HFFc6 (cell line): ENCODE data around the gene CKAP4. TPM values are rescaled to one million over a fixed set of nuclear protein-coding genes. Genes with fewer than 3 reads are reported as not detected.
A peak's percentile ranks its signal among the peaks of the same experiment; 100 is the strongest.

Experiments
- DNase-seq: peaks from one replicate; pipeline ENCODE4 v3.0.0-alpha.2; 2018
- H3K27ac Mint-ChIP-seq: 2 replicates; pipeline ENCODE4 v1.8.0; 2020; ENCODE audit warnings: mild to moderate bottlenecking, mixed read lengths
- H3K27me3 Mint-ChIP-seq: 2 replicates; pipeline ENCODE4 v1.8.0; 2021; ENCODE audit warnings: mild to moderate bottlenecking, moderate library complexity, mixed read lengths; ENCODE audit not compliant: insufficient read depth
- H3K36me3 Mint-ChIP-seq: 2 replicates; pipeline ENCODE4 v1.8.0; 2021; ENCODE audit warnings: low read depth, mixed read lengths
- H3K4me1 Mint-ChIP-seq: 2 replicates; pipeline ENCODE4 v1.8.0; 2020; ENCODE audit warnings: low read depth, mixed read lengths
- H3K4me3 Mint-ChIP-seq: 2 replicates; pipeline ENCODE4 v1.8.0; 2020; ENCODE audit warnings: mild to moderate bottlenecking, moderate library complexity, mixed read lengths
- H3K9me3 Mint-ChIP-seq: 2 replicates; pipeline ENCODE4 v1.8.0; 2020; ENCODE audit warnings: mild to moderate bottlenecking, mixed read lengths
- total RNA-seq, 6 experiments: library from RNA; stranded (reverse); fragmentation: NEBNext Ultra II Directional; extraction: Animal tissue kit (Norgen Biotek cat#: 25700); gene quantifications; 2 replicates in 1 of 6; 3 replicates in 5 of 6; pipeline ENCODE4 v1.2.3, GENCODE V29; 2021
- TF ChIP-seq, protein P1 (sequence below): fragments of 200-600 bp; sonication (generic); IDR thresholded peaks from 2 replicates; pipeline ENCODE4 v1.5.0; 2021; ENCODE audit warnings: antibody characterized with exemption, mild to moderate bottlenecking

CKAP4 gene
- total RNA-seq, 6 experiments from 2014 or later = 521 to 616 (median 544) TPM

DNA sequence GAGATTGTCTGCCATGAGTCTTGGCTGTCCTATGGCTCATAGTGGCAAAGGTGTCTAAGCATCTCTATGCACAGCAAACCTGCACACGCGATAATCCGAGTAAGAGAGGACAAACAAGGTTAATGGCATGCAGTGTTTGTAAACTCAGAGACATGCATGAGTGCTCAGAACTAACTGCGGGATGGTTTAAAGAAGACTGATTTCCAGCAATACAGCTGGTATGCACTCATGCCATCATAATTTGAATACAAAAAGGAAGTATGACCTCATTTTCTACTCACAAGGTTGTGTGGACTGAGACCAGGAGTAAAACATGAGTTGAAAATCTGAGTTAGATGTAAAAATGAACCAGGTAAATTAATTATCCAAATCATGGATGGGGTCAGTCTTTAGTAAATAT is 38.2 kb upstream of the CKAP4 start:
- peaks cover 5% of the 10 kb centered on the region for H3K36me3 Mint-ChIP-seq
- TF ChIP-seq, protein P1, sequence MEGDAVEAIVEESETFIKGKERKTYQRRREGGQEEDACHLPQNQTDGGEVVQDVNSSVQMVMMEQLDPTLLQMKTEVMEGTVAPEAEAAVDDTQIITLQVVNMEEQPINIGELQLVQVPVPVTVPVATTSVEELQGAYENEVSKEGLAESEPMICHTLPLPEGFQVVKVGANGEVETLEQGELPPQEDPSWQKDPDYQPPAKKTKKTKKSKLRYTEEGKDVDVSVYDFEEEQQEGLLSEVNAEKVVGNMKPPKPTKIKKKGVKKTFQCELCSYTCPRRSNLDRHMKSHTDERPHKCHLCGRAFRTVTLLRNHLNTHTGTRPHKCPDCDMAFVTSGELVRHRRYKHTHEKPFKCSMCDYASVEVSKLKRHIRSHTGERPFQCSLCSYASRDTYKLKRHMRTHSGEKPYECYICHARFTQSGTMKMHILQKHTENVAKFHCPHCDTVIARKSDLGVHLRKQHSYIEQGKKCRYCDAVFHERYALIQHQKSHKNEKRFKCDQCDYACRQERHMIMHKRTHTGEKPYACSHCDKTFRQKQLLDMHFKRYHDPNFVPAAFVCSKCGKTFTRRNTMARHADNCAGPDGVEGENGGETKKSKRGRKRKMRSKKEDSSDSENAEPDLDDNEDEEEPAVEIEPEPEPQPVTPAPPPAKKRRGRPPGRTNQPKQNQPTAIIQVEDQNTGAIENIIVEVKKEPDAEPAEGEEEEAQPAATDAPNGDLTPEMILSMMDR = no peak
- peaks cover 44% of the 10 kb centered on the region for H3K4me1 Mint-ChIP-seq
- DNase-seq = no peak
- no peak overlapping the region for H3K27ac Mint-ChIP-seq
- no peak overlapping the region for H3K4me3 Mint-ChIP-seq
- peaks cover 3% of the 10 kb centered on the region for H3K27me3 Mint-ChIP-seq
- H3K9me3 Mint-ChIP-seq = peaks cover 9% of the 10 kb centered on the region

DNA sequence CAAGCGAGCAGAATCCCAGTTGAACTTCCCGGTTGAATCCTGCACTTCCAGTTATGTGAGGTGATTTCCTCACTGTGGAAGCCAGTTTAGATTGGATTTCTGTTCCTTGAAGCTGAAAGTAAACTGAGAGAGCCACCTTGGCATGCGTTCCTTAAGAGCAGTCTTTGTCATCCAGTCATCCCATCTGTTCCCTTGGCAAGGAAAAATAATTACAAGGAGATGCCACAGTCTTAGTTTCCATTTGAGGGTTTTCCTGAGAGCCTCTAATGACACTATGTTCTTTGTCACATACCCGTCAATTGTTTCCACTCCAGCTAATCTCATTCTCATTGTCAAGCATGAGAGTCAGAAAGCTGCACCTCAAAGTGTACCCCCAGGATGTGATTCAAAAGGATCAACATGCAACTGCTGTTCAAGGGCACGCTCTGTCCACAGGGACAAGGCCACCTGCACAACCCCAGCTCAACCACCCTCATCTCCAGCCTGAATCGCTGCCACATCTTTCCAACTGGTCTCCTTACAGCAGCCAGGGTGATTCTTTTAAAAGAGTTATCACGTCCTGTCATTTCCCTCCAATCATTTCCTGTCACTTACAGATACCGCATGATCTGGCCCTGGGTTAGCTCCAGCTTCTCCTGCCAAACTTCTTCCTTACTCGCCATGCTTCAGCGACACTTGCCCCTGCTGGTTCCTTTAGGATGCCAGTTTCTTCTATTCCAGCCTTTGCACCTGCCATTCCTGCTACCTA is 36.7 kb upstream of the CKAP4 start:
- Mint-ChIP-seq H3K4me1 (peaks cover 38% of the 10 kb centered on the region), H3K36me3 (peaks cover 5% of the 10 kb centered on the region), H3K9me3 (peaks cover 9% of the 10 kb centered on the region), H3K27ac (no peak overlapping the region; the same call in 1 of the 2 replicates), H3K27me3 (peaks cover 3% of the 10 kb centered on the region), H3K4me3 (no peak overlapping the region)
- TF ChIP-seq, protein P1 = no peak
- DNase-seq = no peak

DNA sequence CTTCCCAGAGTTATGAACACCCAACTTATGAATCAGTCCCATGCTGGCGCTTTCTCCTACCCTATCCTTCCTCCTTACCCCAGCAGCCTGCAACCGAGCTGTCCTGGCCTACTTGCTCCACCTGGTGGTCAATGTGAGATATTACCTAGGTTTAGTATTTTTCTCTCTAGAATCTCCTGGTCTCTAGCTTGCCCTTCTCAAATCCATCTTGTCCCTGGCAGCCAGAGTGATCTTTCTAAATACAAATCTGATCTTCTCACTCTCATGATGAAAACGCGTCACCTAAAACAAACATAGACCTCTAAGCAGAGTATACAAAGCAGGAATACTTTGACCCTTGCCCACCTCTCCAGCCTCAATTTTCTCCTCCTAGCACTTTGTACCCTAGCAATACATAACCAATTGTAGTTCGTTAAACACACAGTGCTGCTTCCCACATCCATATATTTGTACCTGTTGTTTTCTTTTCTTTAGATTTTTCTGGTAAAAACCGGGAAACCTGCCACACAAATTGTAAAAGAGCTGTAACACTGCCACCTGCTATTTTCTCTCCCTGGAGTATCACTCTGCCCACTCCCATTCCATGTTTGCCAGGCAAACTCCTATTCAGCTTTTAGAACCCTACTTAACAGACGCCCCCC is 34.8 kb upstream of the CKAP4 start:
- peaks cover 18% of the 10 kb centered on the region for H3K4me1 Mint-ChIP-seq
- H3K4me3 Mint-ChIP-seq = no peak overlapping the region
- peaks cover 8% of the 10 kb centered on the region for H3K27me3 Mint-ChIP-seq
- H3K27ac Mint-ChIP-seq = no peak overlapping the region
- H3K36me3 Mint-ChIP-seq = peaks cover 5% of the 10 kb centered on the region
- TF ChIP-seq, protein P1 = peak; percentile 94
- peaks cover 9% of the 10 kb centered on the region for H3K9me3 Mint-ChIP-seq
- DNase-seq = peak; percentile 64

DNA sequence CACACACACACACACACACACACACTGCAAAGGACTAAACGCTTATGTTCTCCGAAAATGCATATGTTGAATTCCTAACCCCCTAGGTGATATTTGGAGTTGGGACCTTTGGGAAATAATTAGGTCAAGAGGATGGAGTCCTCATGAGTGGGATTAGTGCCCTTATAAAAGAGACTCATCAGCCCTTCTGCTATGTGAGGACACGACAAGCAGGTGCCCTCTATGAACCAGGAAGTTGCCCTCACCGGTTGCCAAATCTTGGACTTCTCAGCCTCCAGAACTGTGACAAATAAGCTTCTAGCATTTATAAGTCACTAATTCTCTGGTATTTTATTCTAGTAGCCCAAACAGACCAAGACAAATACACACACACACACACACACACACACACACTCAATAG is 34.0 kb upstream of the CKAP4 start:
- Mint-ChIP-seq H3K36me3 (peaks cover 5% of the 10 kb centered on the region), H3K27ac (no peak overlapping the region), H3K4me3 (no peak overlapping the region), H3K4me1 (peaks cover 12% of the 10 kb centered on the region; the same call in 1 of the 2 replicates), H3K9me3 (peaks cover 9% of the 10 kb centered on the region), H3K27me3 (peaks cover 8% of the 10 kb centered on the region)
- no peak for DNase-seq
- TF ChIP-seq, protein P1 = no peak

DNA sequence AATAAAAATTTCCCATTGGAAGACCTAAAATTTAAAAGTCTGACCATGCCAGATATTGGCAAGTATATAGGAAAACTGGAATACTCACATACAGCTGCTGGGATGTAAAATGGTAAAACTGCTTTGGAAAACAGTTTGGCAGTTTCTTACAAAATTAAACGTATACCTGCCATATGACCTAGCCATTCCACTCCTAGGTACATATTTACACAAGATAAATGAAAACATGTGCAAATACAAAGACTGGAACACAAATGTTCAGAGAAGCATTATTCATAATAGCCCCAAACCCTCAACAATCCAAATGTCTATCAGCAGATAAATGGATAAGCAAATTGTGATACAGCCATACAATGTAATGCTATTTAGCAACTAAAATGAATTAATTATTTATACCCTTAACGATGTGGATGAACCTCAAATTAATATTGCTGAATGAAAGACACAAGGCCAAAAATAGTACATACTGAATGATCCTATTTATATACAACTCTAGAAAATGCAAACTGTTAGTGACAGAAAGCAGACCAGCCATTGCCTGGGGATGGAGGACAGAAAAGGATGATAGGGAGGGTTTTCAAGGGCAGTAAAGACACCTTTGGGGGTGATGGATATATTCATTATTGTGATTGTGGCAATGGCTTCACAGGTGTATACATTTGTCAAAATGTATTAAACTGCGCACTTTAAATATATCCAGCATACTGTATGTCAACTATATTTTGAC is 33.4 kb upstream of the CKAP4 start:
- Mint-ChIP-seq H3K9me3 (peaks cover 9% of the 10 kb centered on the region), H3K36me3 (peaks cover 5% of the 10 kb centered on the region), H3K27me3 (peaks cover 8% of the 10 kb centered on the region), H3K4me1 (peaks cover 12% of the 10 kb centered on the region; the same call in 1 of the 2 replicates), H3K4me3 (no peak overlapping the region), H3K27ac (no peak overlapping the region)
- DNase-seq = no peak
- TF ChIP-seq, protein P1 = no peak
